Loucy (cell line): ENCODE results near the gene RNF40.

Experiments used
- H2AFZ ChIP-seq: fragments of 200-600 bp; sonication (generic); 2 replicates; pipeline ENCODE4 v1.6.0; 2016; ENCODE audit warnings: antibody characterized with exemption, mild to moderate bottlenecking, low read length, moderate library complexity
- H3F3A ChIP-seq: fragments of 200-600 bp; 2 replicates; pipeline ENCODE4 v1.6.0; 2016; ENCODE audit warnings: antibody characterized with exemption, low read depth, mild to moderate bottlenecking
- H3K27me3 ChIP-seq: fragments of 200-600 bp; sonication (generic); 2 replicates; pipeline ENCODE4 v1.6.1; 2014; ENCODE audit warnings: low read length, mild to moderate bottlenecking; ENCODE audit not compliant: insufficient read depth, poor library complexity, severe bottlenecking
- H3K36me3 ChIP-seq: fragments of 200-600 bp; sonication (generic); 2 replicates; pipeline ENCODE4 v1.6.1; 2016; ENCODE audit warnings: low read length; ENCODE audit not compliant: insufficient read depth
- H3K4me1 ChIP-seq: fragments of 200-600 bp; sonication (generic); 2 replicates; pipeline ENCODE4 v1.5.1; 2014; ENCODE audit warnings: low read length, mild to moderate bottlenecking; ENCODE audit not compliant: insufficient read depth, poor library complexity, severe bottlenecking
- H3K4me2 ChIP-seq: fragments of 200-600 bp; sonication (generic); 2 replicates; pipeline ENCODE4 v1.6.0; 2014; ENCODE audit warnings: antibody characterized with exemption, low read length, low read depth, mild to moderate bottlenecking; ENCODE audit not compliant: poor library complexity, severe bottlenecking
- H3K4me3 ChIP-seq: fragments of 200-600 bp; sonication (generic); 2 replicates; pipeline ENCODE4 v1.5.1; 2014; ENCODE audit warnings: low read length, mild to moderate bottlenecking, mixed read lengths; ENCODE audit not compliant: poor library complexity, severe bottlenecking
- H3K79me2 ChIP-seq: fragments of 200-600 bp; sonication (generic); 2 replicates; pipeline ENCODE4 v1.6.1; 2014; ENCODE audit warnings: low read length; ENCODE audit not compliant: insufficient read depth
- H3K9ac ChIP-seq: fragments of 200-600 bp; sonication (generic); 2 replicates; pipeline ENCODE4 v1.6.0; 2014; ENCODE audit warnings: mild to moderate bottlenecking, low read depth, low read length, moderate library complexity; ENCODE audit not compliant: poor library complexity, severe bottlenecking
- H3K9me2 ChIP-seq: fragments of 200-600 bp; sonication (generic); replicated peaks from 2 replicates; pipeline ENCODE4 v1.6.1; 2016; ENCODE audit warnings: low read depth, low read length, mixed read lengths
- H3K9me3 ChIP-seq: fragments of 200-600 bp; sonication (generic); 2 replicates; pipeline ENCODE4 v1.6.1; 2014; ENCODE audit warnings: mild to moderate bottlenecking, antibody characterized with exemption, low read length, low read depth; ENCODE audit not compliant: insufficient read depth
- H4K20me1 ChIP-seq: fragments of 200-600 bp; sonication (generic); 2 replicates; pipeline ENCODE4 v1.6.0; 2014; ENCODE audit warnings: antibody characterized with exemption, low read length, mild to moderate bottlenecking; ENCODE audit not compliant: insufficient read depth, poor library complexity, severe bottlenecking
- CTCF ChIP-seq: fragments of 200-600 bp; sonication (generic); conservative IDR thresholded peaks from 2 replicates; pipeline ENCODE4 v1.5.1; 2014; ENCODE audit warnings: mild to moderate bottlenecking, antibody characterized with exemption, low read length
- EZH2phosphoT487 ChIP-seq: fragments of 200-600 bp; IDR thresholded peaks from 2 replicates; pipeline ENCODE4 v1.6.1; 2018; ENCODE audit warnings: antibody characterized with exemption, mild to moderate bottlenecking, moderate library complexity, borderline replicate concordance

Gene RNF40

GRCh38 chr16:30720694-30721093 is 41.4 kb upstream of the RNF40 start:
- Histone ChIP-seq H4K20me1 (peaks cover 27% of the 10 kb centered on the region), H3F3A (no peaks in the 10 kb centered on the region), H3K4me2 (no peak overlapping the region), H3K27me3 (no peaks in the 10 kb centered on the region), H3K9me2 (no peaks in the 10 kb centered on the region), H2AFZ (no peak overlapping the region), H3K79me2 (peaks cover 25% of the 10 kb centered on the region; the same call in 1 of the 2 replicates), H3K4me3 (no peak overlapping the region), H3K36me3 (peaks cover 94% of the 10 kb centered on the region), H3K9ac (no peak overlapping the region), H3K4me1 (no peaks in the 10 kb centered on the region), H3K9me3 (no peaks in the 10 kb centered on the region)
- TF ChIP-seq EZH2phosphoT487 (no peak), CTCF (no peak)

GRCh38 chr16:30721167-30721566 is 41.0 kb upstream of the RNF40 start:
- Histone ChIP-seq H4K20me1 (peaks cover 24% of the 10 kb centered on the region), H3F3A (no peaks in the 10 kb centered on the region), H3K4me1 (no peaks in the 10 kb centered on the region), H3K9ac (no peak overlapping the region), H3K79me2 (peaks cover 25% of the 10 kb centered on the region; the same call in 1 of the 2 replicates), H3K27me3 (no peaks in the 10 kb centered on the region), H3K9me2 (no peaks in the 10 kb centered on the region), H2AFZ (no peak overlapping the region), H3K9me3 (no peaks in the 10 kb centered on the region), H3K36me3 (peaks cover 94% of the 10 kb centered on the region), H3K4me3 (no peak overlapping the region), H3K4me2 (no peak overlapping the region)
- TF ChIP-seq EZH2phosphoT487 = no peak
- no peak for TF ChIP-seq CTCF

GRCh38 chr16:30721606-30722005 is 40.5 kb upstream of the RNF40 start:
- no peak overlapping the region for H3K9ac ChIP-seq
- H3K4me1 ChIP-seq = no peaks in the 10 kb centered on the region
- no peaks in the 10 kb centered on the region for H3K9me3 ChIP-seq
- H3K4me3 ChIP-seq = no peak overlapping the region
- H3K79me2 ChIP-seq = peaks cover 25% of the 10 kb centered on the region; the same call in 1 of the 2 replicates
- no peaks in the 10 kb centered on the region for H3K27me3 ChIP-seq
- H3K4me2 ChIP-seq = no peak overlapping the region
- peaks cover 24% of the 10 kb centered on the region for H4K20me1 ChIP-seq
- no peaks in the 10 kb centered on the region for H3K9me2 ChIP-seq
- peaks cover 91% of the 10 kb centered on the region for H3K36me3 ChIP-seq
- no peaks in the 10 kb centered on the region for H3F3A ChIP-seq
- no peak overlapping the region for H2AFZ ChIP-seq
- TF ChIP-seq CTCF (no peak), EZH2phosphoT487 (no peak)
